Calu3 (cell line): ENCODE results near the gene MILR1. TPM values are rescaled to one million over a fixed set of nuclear protein-coding genes. Genes with fewer than 3 reads are reported as not detected.

ENCODE experiments used
- BruUV-seq: library from RNA; stranded (reverse); fragments of 400-500 nt; replicated peaks from 2 replicates; lab custom pipeline; 2021; lab: Mats Ljungman, UMichigan
- CTCF ChIA-PET: fragments of 300-600 bp; sonication (Branson Sonifier 250); formaldehyde crosslinking; loops from one replicate; lab custom pipeline; 2022; ENCODE audit warnings: antibody characterized with exemption; lab: Charles Lee
- DNase-seq: peaks from one replicate; pipeline ENCODE4 v3.0.0; 2022
- H3K27ac Mint-ChIP-seq: one replicate; pipeline ENCODE4 v1.8.0; 2022; ENCODE audit warnings: mixed read lengths; ENCODE audit not compliant: unreplicated experiment
- H3K27me3 Mint-ChIP-seq: one replicate; pipeline ENCODE4 v1.8.0; 2022; ENCODE audit warnings: mixed read lengths; ENCODE audit not compliant: unreplicated experiment
- H3K36me3 Mint-ChIP-seq: one replicate; pipeline ENCODE4 v1.8.0; 2022; ENCODE audit warnings: mild to moderate bottlenecking, moderate library complexity, mixed read lengths; ENCODE audit not compliant: insufficient read depth, unreplicated experiment
- H3K4me1 Mint-ChIP-seq: one replicate; pipeline ENCODE4 v1.8.0; 2022; ENCODE audit warnings: mild to moderate bottlenecking, low read depth, mixed read lengths; ENCODE audit not compliant: unreplicated experiment
- H3K4me3 Mint-ChIP-seq: one replicate; pipeline ENCODE4 v1.8.0; 2022; ENCODE audit warnings: mild to moderate bottlenecking, low read depth, moderate library complexity, mixed read lengths; ENCODE audit not compliant: unreplicated experiment
- H3K9me3 Mint-ChIP-seq: one replicate; pipeline ENCODE4 v1.8.0; 2022; ENCODE audit warnings: low read depth, mixed read lengths; ENCODE audit not compliant: unreplicated experiment
- intact Hi-C: fragments of 100-400 bp; cut with micrococcal nuclease; formaldehyde crosslinking; loops from one replicate; pipeline ENCODE4 v1.10.0; 2022; ENCODE audit not compliant: unreplicated experiment
- microRNA-seq: library from miRNA; unstranded; fragments of <30 nt; microRNA quantifications from one replicate; pipeline ENCODE4 v1.2.0, GENCODE V29; 2022
- total RNA-seq: library from RNA; stranded (reverse); gene quantifications from 2 replicates; pipeline ENCODE4 v1.2.3, GENCODE V29; 2022
- TF ChIP-seq, protein P1 (sequence below): fragments of 200-600 bp; IDR thresholded peaks from one replicate; pipeline ENCODE4 v1.8.0; 2022; ENCODE audit warnings: antibody characterized with exemption; ENCODE audit not compliant: unreplicated experiment

The MILR1 gene
- total RNA-seq, 1 experiment from 2014 or later: 7.6 TPM

DNA sequence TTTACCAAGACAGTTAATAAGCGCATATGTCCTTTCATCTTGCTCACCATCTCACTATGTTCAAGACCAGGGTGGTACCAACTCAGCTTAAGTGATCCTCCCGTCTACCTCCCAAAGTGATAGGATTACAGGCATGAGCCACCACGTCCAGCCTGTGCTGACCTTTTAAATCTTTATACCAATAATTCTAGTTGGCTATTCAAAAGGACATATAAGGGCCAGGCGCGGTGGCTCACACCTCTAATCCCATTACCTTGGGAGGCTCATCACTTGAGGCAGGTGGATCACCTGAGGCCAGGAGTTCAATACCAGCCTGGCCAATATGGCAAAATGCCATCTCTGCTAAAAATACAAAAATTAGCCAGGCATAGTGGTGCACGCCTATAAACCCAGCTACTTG is 60.3 kb downstream of the MILR1 start:
- no peaks in the 10 kb centered on the region for H3K9me3 Mint-ChIP-seq
- TF ChIP-seq, protein P1, sequence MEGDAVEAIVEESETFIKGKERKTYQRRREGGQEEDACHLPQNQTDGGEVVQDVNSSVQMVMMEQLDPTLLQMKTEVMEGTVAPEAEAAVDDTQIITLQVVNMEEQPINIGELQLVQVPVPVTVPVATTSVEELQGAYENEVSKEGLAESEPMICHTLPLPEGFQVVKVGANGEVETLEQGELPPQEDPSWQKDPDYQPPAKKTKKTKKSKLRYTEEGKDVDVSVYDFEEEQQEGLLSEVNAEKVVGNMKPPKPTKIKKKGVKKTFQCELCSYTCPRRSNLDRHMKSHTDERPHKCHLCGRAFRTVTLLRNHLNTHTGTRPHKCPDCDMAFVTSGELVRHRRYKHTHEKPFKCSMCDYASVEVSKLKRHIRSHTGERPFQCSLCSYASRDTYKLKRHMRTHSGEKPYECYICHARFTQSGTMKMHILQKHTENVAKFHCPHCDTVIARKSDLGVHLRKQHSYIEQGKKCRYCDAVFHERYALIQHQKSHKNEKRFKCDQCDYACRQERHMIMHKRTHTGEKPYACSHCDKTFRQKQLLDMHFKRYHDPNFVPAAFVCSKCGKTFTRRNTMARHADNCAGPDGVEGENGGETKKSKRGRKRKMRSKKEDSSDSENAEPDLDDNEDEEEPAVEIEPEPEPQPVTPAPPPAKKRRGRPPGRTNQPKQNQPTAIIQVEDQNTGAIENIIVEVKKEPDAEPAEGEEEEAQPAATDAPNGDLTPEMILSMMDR: no peak
- DNase-seq: no peak
- no TSS peak for BruUV-seq
- intact Hi-C loops: no loop called here
- H3K4me3 Mint-ChIP-seq: peak overlapping the region; percentile 86
- peaks cover 72% of the 10 kb centered on the region for H3K36me3 Mint-ChIP-seq
- CTCF ChIA-PET: no interaction called here
- no peaks in the 10 kb centered on the region for H3K27me3 Mint-ChIP-seq
- H3K27ac Mint-ChIP-seq: peak overlapping the region; percentile 43
- peaks cover 7% of the 10 kb centered on the region for H3K4me1 Mint-ChIP-seq

- CTCF ChIA-PET: interaction anchor here (1.0 kb wide), 1 partner anchor 9 kb away, joined by 3 read pairs; the partner anchor contains the start of gene CEP95
- no peak overlapping the region for H3K4me3 Mint-ChIP-seq
- no TSS peak for BruUV-seq
- TF ChIP-seq, protein P1: no peak
- no peak overlapping the region for H3K27ac Mint-ChIP-seq
- H3K36me3 Mint-ChIP-seq: peaks cover 35% of the 10 kb centered on the region
- H3K4me1 Mint-ChIP-seq: no peaks in the 10 kb centered on the region
- H3K9me3 Mint-ChIP-seq: no peaks in the 10 kb centered on the region
- DNase-seq: no peak
- no peaks in the 10 kb centered on the region for H3K27me3 Mint-ChIP-seq
- intact Hi-C loops: no loop called here
These were observed 66.5 kb downstream of the MILR1 start for GRCh38 chr17:64515419-64515818.

DNA sequence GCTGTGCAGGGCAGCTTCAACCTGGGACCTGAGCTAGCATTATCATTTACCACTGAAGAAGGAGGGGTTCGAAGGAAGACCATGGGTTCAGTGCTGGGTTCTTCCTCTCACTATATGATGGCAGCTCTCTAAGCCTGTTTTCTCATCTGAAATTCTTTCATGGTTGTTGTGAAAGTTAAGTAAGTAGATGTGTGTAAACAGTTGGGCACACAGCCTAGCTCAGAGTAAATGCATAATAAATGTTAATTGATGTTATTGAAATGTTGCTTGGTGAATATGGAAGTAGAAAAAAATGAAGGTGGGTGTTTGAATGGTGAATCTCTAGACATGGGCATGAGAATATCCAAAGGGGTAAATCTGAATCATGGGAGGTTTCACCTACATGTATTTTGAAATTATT is 66.9 kb downstream of the MILR1 start:
- Mint-ChIP-seq H3K4me3 (no peak overlapping the region), H3K9me3 (no peaks in the 10 kb centered on the region), H3K27ac (no peak overlapping the region), H3K4me1 (no peaks in the 10 kb centered on the region), H3K27me3 (no peaks in the 10 kb centered on the region), H3K36me3 (peaks cover 31% of the 10 kb centered on the region)
- CTCF ChIA-PET: interaction anchor here (1.0 kb wide), 1 partner anchor 9 kb away, joined by 3 read pairs; the partner anchor contains the start of gene CEP95
- intact Hi-C loops: no loop called here
- TF ChIP-seq, protein P1: no peak
- no peak for DNase-seq
- no TSS peak for BruUV-seq

Small RNA genes within 50 kb of the gene (microRNA-seq; reads per million reads assigned to microRNA genes)
- gene MIR1273E: not detected
- gene MIR3064: 10.2 reads per million, percentile 33 among the genes with 10 or more reads in this experiment
- gene MIR5047: not detected

Other genes with a start within 250 kb of the MILR1 start
- 12.3 and 13.4 TPM in 2 replicates for gene TEX2, start 185.9 kb upstream of the MILR1 start, total RNA-seq
- gene PECAM1, start 58.3 kb upstream of the MILR1 start, total RNA-seq: not detected in 2 replicates
- 25.1 and 29.8 TPM in 2 replicates for gene POLG2, start 47.9 kb downstream of the MILR1 start, total RNA-seq
- gene DDX5, start 57.2 kb downstream of the MILR1 start, total RNA-seq: 384 and 477 TPM in 2 replicates
- gene CEP95, start 57.9 kb downstream of the MILR1 start, total RNA-seq: 37.6 and 38.9 TPM in 2 replicates
- 15.0 and 18.8 TPM in 2 replicates for gene SMURF2, start 213.2 kb downstream of the MILR1 start, total RNA-seq